Activated naive CD8-positive, alpha-beta T cell treated with anti-CD3 and anti-CD28 coated beads for 36 hours (primary cell): ENCODE data around the gene PAXX. TPM values are rescaled to one million over a fixed set of nuclear protein-coding genes. Genes with fewer than 3 reads are reported as not detected.
A peak's percentile ranks its signal among the peaks of the same experiment; 100 is the strongest.
"Not testable (repeated sequence)": the region's sequence is repeated elsewhere in the genome, so short reads cannot be mapped to it uniquely, and the experiment has no call there.

Experiments
- DNase-seq: peaks from one replicate; pipeline ENCODE4 v3.0.0; 2021
- H3K27ac Mint-ChIP-seq: one replicate; pipeline ENCODE4 v1.8.0; 2022; ENCODE audit warnings: mild to moderate bottlenecking, moderate library complexity, mixed read lengths
- H3K27me3 Mint-ChIP-seq: one replicate; pipeline ENCODE4 v1.8.0; 2022; ENCODE audit warnings: mild to moderate bottlenecking, mixed read lengths
- H3K36me3 Mint-ChIP-seq: one replicate; pipeline ENCODE4 v1.8.0; 2021; ENCODE audit warnings: mild to moderate bottlenecking, mixed read lengths
- H3K4me1 Mint-ChIP-seq: one replicate; pipeline ENCODE4 v1.8.0; 2021; ENCODE audit warnings: mixed read lengths
- H3K4me3 Mint-ChIP-seq: one replicate; pipeline ENCODE4 v1.8.0; 2022; ENCODE audit warnings: mild to moderate bottlenecking, moderate library complexity, mixed read lengths
- H3K9me3 Mint-ChIP-seq: one replicate; pipeline ENCODE4 v1.8.0; 2022; ENCODE audit warnings: mixed read lengths
- total RNA-seq, 2 experiments: library from RNA; stranded (reverse); gene quantifications; one replicate each; pipeline ENCODE4 v1.2.3, GENCODE V29; 2021

The PAXX gene
- total RNA-seq, 2 experiments from 2014 or later, result 57.2 to 60.1 TPM

GRCh38 chr9:137030538-137031527 is 38.6 kb downstream of the PAXX start:
- Mint-ChIP-seq H3K27me3 (no peaks in the 10 kb centered on the region), H3K4me3 (no peak overlapping the region), H3K4me1 (peaks cover 40% of the 10 kb centered on the region), H3K9me3 (no peaks in the 10 kb centered on the region), H3K27ac (no peak overlapping the region), H3K36me3 (no peaks in the 10 kb centered on the region)
- peak; percentile 47 for DNase-seq

DNA sequence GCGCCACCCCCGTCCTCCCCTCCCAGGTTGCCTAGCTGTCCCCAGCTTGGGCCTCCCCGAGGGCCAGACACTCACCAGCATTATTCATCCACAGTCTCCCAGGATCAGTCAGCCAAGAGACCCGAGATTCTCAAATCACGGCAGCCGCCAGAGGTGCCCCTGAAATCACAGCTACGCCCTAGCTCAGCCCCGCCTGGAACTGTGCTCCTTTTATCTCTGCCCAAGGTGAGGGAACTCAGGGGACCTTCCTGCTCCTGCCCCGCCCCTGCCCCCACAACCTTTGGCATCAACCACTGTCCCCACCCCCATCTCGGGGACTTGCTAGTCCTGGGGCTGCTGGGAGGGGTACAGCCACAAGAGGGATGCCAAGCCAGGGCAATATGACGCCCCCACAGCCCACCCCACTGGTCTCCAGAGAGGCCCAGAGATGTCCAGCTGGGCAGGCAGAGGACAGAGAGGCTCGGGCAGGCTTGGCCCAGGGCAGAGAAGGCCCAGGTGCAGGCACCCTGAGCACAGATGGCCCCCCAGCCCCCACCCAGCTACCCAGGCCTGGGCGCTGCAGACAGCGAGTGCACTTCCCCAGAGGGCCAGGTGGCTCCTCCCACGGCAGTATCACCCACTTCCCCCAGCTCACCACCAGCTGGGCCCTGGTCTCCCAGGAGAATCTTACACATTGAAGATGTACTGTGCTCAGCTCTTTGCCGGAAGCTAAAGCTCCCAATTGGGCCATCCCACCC is 39.9 kb downstream of the PAXX start, which contains the start of gene FUT7:
Gene FUT7 (minus strand): TSS at position 185 of the 737 bp plus-strand sequence. CDS start 97 bp downstream, at position 88.
- no peaks in the 10 kb centered on the region for H3K9me3 Mint-ChIP-seq
- H3K36me3 Mint-ChIP-seq, result no peaks in the 10 kb centered on the region
- H3K27ac Mint-ChIP-seq, result no peak within 1 kb of the TSS
- H3K4me3 Mint-ChIP-seq, result no peak within 1 kb of the TSS
- H3K27me3 Mint-ChIP-seq, result no peaks in the 10 kb centered on the region
- no peak for DNase-seq
- peaks cover 37% of the 10 kb centered on the region for H3K4me1 Mint-ChIP-seq

DNA sequence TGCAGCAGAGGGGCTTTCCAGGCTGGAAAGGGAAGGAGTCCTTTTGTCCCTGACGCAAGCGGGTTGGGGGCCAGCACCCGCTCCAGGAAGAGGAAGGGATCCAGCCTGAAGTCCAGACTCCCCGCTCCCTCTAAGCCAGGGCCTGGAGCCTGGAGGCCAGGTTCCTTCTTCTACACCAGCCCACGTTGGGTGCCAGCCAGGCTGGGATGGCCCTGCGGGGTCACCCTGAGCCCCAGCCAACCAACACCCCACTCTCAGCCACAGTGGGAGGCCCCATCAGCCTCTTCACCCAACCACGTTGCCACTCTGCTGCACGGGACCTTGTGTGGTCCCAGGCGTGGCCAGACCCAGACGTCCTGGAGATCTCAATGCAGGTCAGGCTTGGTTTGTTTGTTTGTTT is 40.6 kb downstream of the PAXX start:
- Mint-ChIP-seq H3K4me1 (peaks cover 35% of the 10 kb centered on the region), H3K4me3 (no peak overlapping the region), H3K36me3 (no peaks in the 10 kb centered on the region), H3K27me3 (no peaks in the 10 kb centered on the region), H3K27ac (no peak overlapping the region), H3K9me3 (no peaks in the 10 kb centered on the region)
- no peak for DNase-seq

- H3K27me3 Mint-ChIP-seq, H3K27ac Mint-ChIP-seq, DNase-seq, H3K36me3 Mint-ChIP-seq, H3K4me3 Mint-ChIP-seq, H3K9me3 Mint-ChIP-seq: not testable (repeated sequence)
- peaks cover 35% of the 10 kb centered on the region for H3K4me1 Mint-ChIP-seq
These were observed 41.3 kb downstream of the PAXX start for GRCh38 chr9:137033481-137033880.

- Mint-ChIP-seq H3K4me3 (peak overlapping the region; percentile 52), H3K27ac (peak overlapping the region; percentile 46)
These were observed 42.0 kb downstream of the PAXX start for GRCh38 chr9:137034039-137034708.

GRCh38 chr9:137034709-137035506 is 42.7 kb downstream of the PAXX start:
- H3K27ac Mint-ChIP-seq, result peak overlapping the region; percentile 46
- H3K4me1 Mint-ChIP-seq, result peaks cover 25% of the 10 kb centered on the region
- H3K4me3 Mint-ChIP-seq, result peak overlapping the region; percentile 52
- no peaks in the 10 kb centered on the region for H3K9me3 Mint-ChIP-seq
- no peaks in the 10 kb centered on the region for H3K27me3 Mint-ChIP-seq
- no peaks in the 10 kb centered on the region for H3K36me3 Mint-ChIP-seq
- peak; percentile 88 for DNase-seq

More at GRCh38 chr9:137034039-137034708, 42.0 kb downstream of the PAXX start:
- no peaks in the 10 kb centered on the region for H3K27me3 Mint-ChIP-seq
- no peaks in the 10 kb centered on the region for H3K36me3 Mint-ChIP-seq
- no peak for DNase-seq
- no peaks in the 10 kb centered on the region for H3K9me3 Mint-ChIP-seq
- H3K4me1 Mint-ChIP-seq, result peaks cover 31% of the 10 kb centered on the region

GRCh38 chr9:137035507-137035834 is 43.2 kb downstream of the PAXX start:
- H3K27ac Mint-ChIP-seq, result no peak overlapping the region
- no peak for DNase-seq

GRCh38 chr9:137035937-137036336 is 43.7 kb downstream of the PAXX start:
- no peaks in the 10 kb centered on the region for H3K36me3 Mint-ChIP-seq
- H3K27ac Mint-ChIP-seq, result no peak overlapping the region
- peaks cover 16% of the 10 kb centered on the region for H3K4me1 Mint-ChIP-seq
- no peak overlapping the region for H3K4me3 Mint-ChIP-seq
- H3K9me3 Mint-ChIP-seq, result no peaks in the 10 kb centered on the region
- no peaks in the 10 kb centered on the region for H3K27me3 Mint-ChIP-seq
- no peak for DNase-seq

More at GRCh38 chr9:137035507-137035834, 43.2 kb downstream of the PAXX start:
- no peaks in the 10 kb centered on the region for H3K9me3 Mint-ChIP-seq
- H3K27me3 Mint-ChIP-seq, result no peaks in the 10 kb centered on the region
- H3K4me3 Mint-ChIP-seq, result no peak overlapping the region
- H3K36me3 Mint-ChIP-seq, result no peaks in the 10 kb centered on the region
- peaks cover 21% of the 10 kb centered on the region for H3K4me1 Mint-ChIP-seq

DNA sequence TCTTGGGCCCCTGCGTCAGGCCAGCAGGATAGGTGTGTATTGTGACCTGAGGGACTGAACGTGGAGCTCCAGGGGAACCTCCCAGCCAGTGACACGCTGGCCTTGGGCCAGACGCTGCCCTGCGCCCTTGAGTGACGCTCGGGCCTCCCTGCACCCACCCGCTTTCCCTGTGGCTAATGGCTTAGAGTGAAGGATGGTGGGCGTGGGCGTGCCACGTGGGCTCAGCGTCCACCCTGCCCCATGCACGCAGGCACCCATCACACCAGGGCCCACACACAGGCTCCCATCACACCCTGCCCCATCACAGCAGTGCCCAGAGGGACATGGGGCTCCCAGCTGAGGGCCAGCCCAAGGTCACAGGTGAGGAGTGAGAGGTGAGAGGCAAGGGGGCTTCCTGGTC is 44.8 kb downstream of the PAXX start:
- Mint-ChIP-seq H3K27ac (no peak overlapping the region), H3K9me3 (no peaks in the 10 kb centered on the region), H3K4me1 (peaks cover 12% of the 10 kb centered on the region), H3K36me3 (no peaks in the 10 kb centered on the region), H3K27me3 (no peaks in the 10 kb centered on the region), H3K4me3 (no peak overlapping the region)
- no peak for DNase-seq

- H3K36me3 Mint-ChIP-seq, result no peaks in the 10 kb centered on the region
- H3K27ac Mint-ChIP-seq, result no peak overlapping the region
- no peak overlapping the region for H3K4me3 Mint-ChIP-seq
- peaks cover 11% of the 10 kb centered on the region for H3K4me1 Mint-ChIP-seq
- no peaks in the 10 kb centered on the region for H3K9me3 Mint-ChIP-seq
- DNase-seq, result no peak
- H3K27me3 Mint-ChIP-seq, result no peaks in the 10 kb centered on the region
These were observed 45.3 kb downstream of the PAXX start for GRCh38 chr9:137037483-137037882.

DNA sequence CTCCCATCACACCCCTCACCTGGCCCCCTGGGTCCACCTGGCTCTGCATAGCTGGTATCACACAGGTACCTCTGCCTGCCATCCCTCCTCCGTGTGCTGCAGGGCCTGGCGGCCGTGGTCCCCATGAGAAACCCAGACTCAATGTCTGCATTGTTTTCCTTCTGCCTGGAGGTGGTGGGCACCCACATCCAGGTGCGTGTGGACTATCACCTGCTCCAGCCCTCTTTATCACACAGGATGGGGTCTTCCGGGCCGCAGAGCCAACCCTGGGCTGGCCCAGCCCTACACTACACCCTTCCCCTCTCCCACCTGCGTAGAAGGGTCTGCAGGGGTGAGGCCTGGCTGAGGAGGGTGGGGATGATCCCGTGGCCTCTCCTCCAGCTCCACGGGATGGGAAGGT is 46.7 kb downstream of the PAXX start:
- H3K4me1 Mint-ChIP-seq, result peaks cover 8% of the 10 kb centered on the region
- H3K27ac Mint-ChIP-seq, result no peak overlapping the region
- no peak overlapping the region for H3K4me3 Mint-ChIP-seq
- H3K27me3 Mint-ChIP-seq, result no peaks in the 10 kb centered on the region
- H3K9me3 Mint-ChIP-seq, result no peaks in the 10 kb centered on the region
- no peak for DNase-seq
- no peaks in the 10 kb centered on the region for H3K36me3 Mint-ChIP-seq

- H3K4me1 Mint-ChIP-seq, result peaks cover 5% of the 10 kb centered on the region
- no peak for DNase-seq
- H3K4me3 Mint-ChIP-seq, result no peak overlapping the region
- no peak overlapping the region for H3K27ac Mint-ChIP-seq
- no peaks in the 10 kb centered on the region for H3K36me3 Mint-ChIP-seq
- no peaks in the 10 kb centered on the region for H3K9me3 Mint-ChIP-seq
- peaks cover 4% of the 10 kb centered on the region for H3K27me3 Mint-ChIP-seq
These were observed 47.6 kb downstream of the PAXX start for GRCh38 chr9:137039611-137040366.

GRCh38 chr9:137040568-137040967 is 48.3 kb downstream of the PAXX start:
- H3K36me3 Mint-ChIP-seq, result no peaks in the 10 kb centered on the region
- H3K27ac Mint-ChIP-seq, result no peak overlapping the region

GRCh38 chr9:137041124-137041523 is 48.9 kb downstream of the PAXX start:
- peaks cover 10% of the 10 kb centered on the region for H3K27me3 Mint-ChIP-seq
- no peak overlapping the region for H3K4me3 Mint-ChIP-seq
- H3K4me1 Mint-ChIP-seq, result peaks cover 5% of the 10 kb centered on the region
- H3K36me3 Mint-ChIP-seq, result no peaks in the 10 kb centered on the region
- no peak for DNase-seq
- H3K27ac Mint-ChIP-seq, result no peak overlapping the region
- H3K9me3 Mint-ChIP-seq, result no peaks in the 10 kb centered on the region

More at GRCh38 chr9:137040568-137040967, 48.3 kb downstream of the PAXX start:
- peaks cover 10% of the 10 kb centered on the region for H3K27me3 Mint-ChIP-seq
- no peak for DNase-seq
- H3K4me1 Mint-ChIP-seq, result peaks cover 5% of the 10 kb centered on the region
- H3K9me3 Mint-ChIP-seq, result no peaks in the 10 kb centered on the region
- no peak overlapping the region for H3K4me3 Mint-ChIP-seq
